ENCODE measurements around the gene OSBPL2.

GRCh38 chr20:62298577-62299249 is 60.4 kb downstream of the OSBPL2 start:
- TF ChIP-seq POLR2A (IDR thresholded peaks at IDR 0.05; ENCODE audit: low read depth, low read length) (no peak), TAF1 (IDR thresholded peaks at IDR 0.05; ENCODE audit: low read depth, low read length) (no peak), POLR2AphosphoS5 (IDR thresholded peaks at IDR 0.05; ENCODE audit: low read depth, low read length) (no peak)

Data from GM12891 (cell line).